ENCODE results near the gene INSIG1. TPM values are rescaled to one million over a fixed set of nuclear protein-coding genes. Genes with fewer than 3 reads are reported as not detected.

Gene INSIG1
- total RNA-seq, 1 experiment from 2014 or later = 60.1 TPM

GRCh38 chr7:155305231-155305904 lies 7.7 kb downstream of the INSIG1 start:
- TF ChIP-seq CTCF (IDR thresholded peaks at IDR 0.05; ENCODE audit: insufficient read depth in 1 of 2, low read depth in 1 of 2, low read length in 1 of 2, severe bottlenecking in 1 of 2, unreplicated experiment in 1 of 2) = no peak
- Mint-ChIP-seq H3K4me3 (ENCODE audit: unreplicated experiment) (no peak overlapping the region), H3K9me3 (ENCODE audit: unreplicated experiment) (no peaks in the 10 kb centered on the region), H3K27me3 (ENCODE audit: insufficient read depth, unreplicated experiment) (no peaks in the 10 kb centered on the region), H3K4me1 (ENCODE audit: low read depth, unreplicated experiment) (no peaks in the 10 kb centered on the region), H3K36me3 (ENCODE audit: insufficient read depth, unreplicated experiment) (peaks cover 82% of the 10 kb centered on the region), H3K27ac (ENCODE audit: unreplicated experiment) (no peak overlapping the region)
- Histone ChIP-seq H3K4me1 (no peaks in the 10 kb centered on the region), H3K36me3 (ENCODE audit: control insufficient read depth, insufficient read depth, low read length) (peaks cover 3% of the 10 kb centered on the region), H3K27me3 (replicated peaks; ENCODE audit: control insufficient read depth, insufficient read depth, low read length) (no peaks in the 10 kb centered on the region), H3K4me3 (ENCODE audit: low read depth, low read length) (no peak overlapping the region), H3K9me3 (no peaks in the 10 kb centered on the region)
- ChIA-PET POLR2A (no interaction called here), CTCF (no interaction called here)
- intact Hi-C loops (cut with micrococcal nuclease; ENCODE audit: unreplicated experiment) = no loop called here
- DNase-seq = no peak
- BruUV-seq (replicated peaks) = no TSS peak

- no peak overlapping the region for H3K27ac Mint-ChIP-seq (ENCODE audit: unreplicated experiment)
- intact Hi-C loops (cut with micrococcal nuclease; ENCODE audit: unreplicated experiment) = no loop called here
- H3K36me3 Mint-ChIP-seq (ENCODE audit: insufficient read depth, unreplicated experiment) = peaks cover 79% of the 10 kb centered on the region
- POLR2A ChIA-PET = no interaction called here
- no peaks in the 10 kb centered on the region for H3K4me1 Mint-ChIP-seq (ENCODE audit: low read depth, unreplicated experiment)
- peaks cover 3% of the 10 kb centered on the region for H3K36me3 ChIP-seq (ENCODE audit: control insufficient read depth, insufficient read depth, low read length)
- H3K27me3 Mint-ChIP-seq (ENCODE audit: insufficient read depth, unreplicated experiment) = no peaks in the 10 kb centered on the region
- no peaks in the 10 kb centered on the region for H3K9me3 ChIP-seq
- no peaks in the 10 kb centered on the region for H3K9me3 Mint-ChIP-seq (ENCODE audit: unreplicated experiment)
- CTCF ChIA-PET = interaction anchor here (0.6 kb wide), 1 partner anchor 353 kb away, joined by 3 read pairs; no protein-coding TSS in a partner anchor
- no peaks in the 10 kb centered on the region for H3K27me3 ChIP-seq (replicated peaks; ENCODE audit: control insufficient read depth, insufficient read depth, low read length)
- H3K4me3 Mint-ChIP-seq (ENCODE audit: unreplicated experiment) = no peak overlapping the region
- no TSS peak for BruUV-seq (replicated peaks)
- H3K4me1 ChIP-seq = no peaks in the 10 kb centered on the region
- DNase-seq = no peak
- H3K4me3 ChIP-seq (ENCODE audit: low read depth, low read length) = no peak overlapping the region
- TF ChIP-seq CTCF (IDR thresholded peaks at IDR 0.05; ENCODE audit: insufficient read depth in 1 of 2, low read depth in 1 of 2, low read length in 1 of 2, severe bottlenecking in 1 of 2, unreplicated experiment in 1 of 2) = no peak
Measured at GRCh38 chr7:155306673-155307470, 9.2 kb downstream of the INSIG1 start.

- intact Hi-C loops (cut with micrococcal nuclease; ENCODE audit: unreplicated experiment) = no loop called here
- ChIA-PET CTCF (no interaction called here), POLR2A (no interaction called here)
- Histone ChIP-seq H3K4me3 (ENCODE audit: low read depth, low read length) (no peak overlapping the region), H3K9me3 (no peaks in the 10 kb centered on the region), H3K4me1 (no peaks in the 10 kb centered on the region), H3K36me3 (ENCODE audit: control insufficient read depth, insufficient read depth, low read length) (no peaks in the 10 kb centered on the region), H3K27me3 (replicated peaks; ENCODE audit: control insufficient read depth, insufficient read depth, low read length) (no peaks in the 10 kb centered on the region)
- Mint-ChIP-seq H3K36me3 (ENCODE audit: insufficient read depth, unreplicated experiment) (peaks cover 68% of the 10 kb centered on the region), H3K27me3 (ENCODE audit: insufficient read depth, unreplicated experiment) (no peaks in the 10 kb centered on the region), H3K4me1 (ENCODE audit: low read depth, unreplicated experiment) (no peaks in the 10 kb centered on the region), H3K4me3 (ENCODE audit: unreplicated experiment) (no peak overlapping the region), H3K9me3 (ENCODE audit: unreplicated experiment) (no peaks in the 10 kb centered on the region), H3K27ac (ENCODE audit: unreplicated experiment) (no peak overlapping the region)
- no peak for DNase-seq
- BruUV-seq (replicated peaks) = no TSS peak
- TF ChIP-seq CTCF (IDR thresholded peaks at IDR 0.05; ENCODE audit: insufficient read depth in 1 of 2, low read depth in 1 of 2, low read length in 1 of 2, severe bottlenecking in 1 of 2, unreplicated experiment in 1 of 2) = no peak
Measured at GRCh38 chr7:155308330-155309020, 10.8 kb downstream of the INSIG1 start.

All from Caco-2 (cell line).